Trophoblast cell (in vitro differentiated cells and primary cell): ENCODE data around the gene ARHGEF6.
A peak's percentile ranks its signal among the peaks of the same experiment; 100 is the strongest.

Experiments
- DNase-seq, 2 donors: peaks; one replicate each; pipeline ENCODE4 v3.0.0-alpha.2; 2016
- H2AFZ ChIP-seq: 2 replicates; pipeline ENCODE4 v1.6.1; 2013; ENCODE audit warnings: low read length, moderate library complexity, mild to moderate bottlenecking; ENCODE audit not compliant: insufficient read depth, poor library complexity
- H2AK5ac ChIP-seq: 2 replicates; pipeline ENCODE4 v1.6.1; 2013; ENCODE audit warnings: mild to moderate bottlenecking, low read length
- H2BK120ac ChIP-seq: 2 replicates; pipeline ENCODE4 v1.6.1; 2013; ENCODE audit warnings: low read length, mild to moderate bottlenecking, moderate library complexity; ENCODE audit not compliant: insufficient read depth, poor library complexity
- H2BK12ac ChIP-seq: 2 replicates; pipeline ENCODE4 v1.6.1; 2013; ENCODE audit warnings: mild to moderate bottlenecking, low read length, moderate library complexity
- H2BK5ac ChIP-seq: 2 replicates; pipeline ENCODE4 v1.6.1; 2013; ENCODE audit warnings: low read length, low read depth, moderate library complexity, mild to moderate bottlenecking; ENCODE audit not compliant: poor library complexity
- H3K14ac ChIP-seq: 2 replicates; pipeline ENCODE4 v1.6.1; 2013; ENCODE audit warnings: mild to moderate bottlenecking, low read length
- H3K18ac ChIP-seq: 2 replicates; pipeline ENCODE4 v1.6.1; 2013; ENCODE audit warnings: mild to moderate bottlenecking, low read length
- H3K23ac ChIP-seq: 2 replicates; pipeline ENCODE4 v1.6.1; 2013; ENCODE audit warnings: low read length
- H3K27ac ChIP-seq: 2 replicates; pipeline ENCODE4 v1.5.1; 2013; ENCODE audit warnings: low read depth, mild to moderate bottlenecking, inconsistent platforms, low read length, moderate library complexity
- H3K27me3 ChIP-seq: 2 replicates; pipeline ENCODE4 v1.6.1; 2013; ENCODE audit warnings: inconsistent platforms, mild to moderate bottlenecking, low read length, moderate library complexity; ENCODE audit not compliant: insufficient read depth
- H3K36me3 ChIP-seq, 2 experiments: 1 replicate in 1 of 2; 2 replicates in 1 of 2; pipeline ENCODE4 v1.6.1; 2013; ENCODE audit warnings: low read length in 2 of 2, mild to moderate bottlenecking in 2 of 2, moderate library complexity in 1 of 2; ENCODE audit not compliant: insufficient read depth in 2 of 2, control insufficient read depth in 1 of 2
- H3K4ac ChIP-seq: 2 replicates; pipeline ENCODE4 v1.6.1; 2013; ENCODE audit warnings: low read depth, mild to moderate bottlenecking, low read length, moderate library complexity
- H3K4me1 ChIP-seq, 2 experiments: 1 replicate in 1 of 2; 2 replicates in 1 of 2; pipeline ENCODE4 v1.6.1; 2013; ENCODE audit warnings: low read length in 2 of 2, mild to moderate bottlenecking in 2 of 2, moderate library complexity in 1 of 2; ENCODE audit not compliant: insufficient read depth in 2 of 2, control insufficient read depth in 1 of 2
- H3K4me2 ChIP-seq: 2 replicates; pipeline ENCODE4 v1.6.1; 2013; ENCODE audit warnings: inconsistent platforms, mild to moderate bottlenecking, low read length, moderate library complexity
- H3K4me3 ChIP-seq: 2 replicates; pipeline ENCODE4 v1.5.1; 2013; ENCODE audit warnings: mild to moderate bottlenecking, low read depth, low read length, inconsistent platforms
- H3K79me1 ChIP-seq: one replicate; pipeline ENCODE4 v1.6.1; 2013; ENCODE audit warnings: low read length
- H3K79me2 ChIP-seq: 2 replicates; pipeline ENCODE4 v1.6.1; 2013; ENCODE audit warnings: low read length, mild to moderate bottlenecking; ENCODE audit not compliant: control insufficient read depth, insufficient read depth, poor library complexity
- H3K9ac ChIP-seq: 2 replicates; pipeline ENCODE4 v1.6.1; 2013; ENCODE audit warnings: mild to moderate bottlenecking, low read length
- H3K9me3 ChIP-seq: 2 replicates; pipeline ENCODE4 v1.6.1; 2013; ENCODE audit warnings: low read depth, mild to moderate bottlenecking, control low read depth, inconsistent platforms, low read length; ENCODE audit not compliant: insufficient read depth
- H4K12ac ChIP-seq: 2 replicates; pipeline ENCODE4 v1.6.1; 2013; ENCODE audit warnings: low read depth, mild to moderate bottlenecking, low read length, moderate library complexity
- H4K8ac ChIP-seq: 2 replicates; pipeline ENCODE4 v1.6.1; 2013; ENCODE audit warnings: low read depth, mild to moderate bottlenecking, low read length, moderate library complexity
- H4K91ac ChIP-seq: one replicate; pipeline ENCODE4 v1.6.1; 2013; ENCODE audit warnings: low read depth, mild to moderate bottlenecking, low read length, moderate library complexity
- WGBS: extraction: QIAGEN DNeasy Blood & Tissue Kit; methylation state at CpG from one replicate; pipeline ENCODE4 v1.1.7; 2013; ENCODE audit warnings: missing lambda C conversion rate; ENCODE audit not compliant: insufficient read length, insufficient coverage; ENCODE audit errors: extremely low coverage; 5-methylcytosine and 5-hydroxymethylcytosine counted together

The ARHGEF6 gene

DNA sequence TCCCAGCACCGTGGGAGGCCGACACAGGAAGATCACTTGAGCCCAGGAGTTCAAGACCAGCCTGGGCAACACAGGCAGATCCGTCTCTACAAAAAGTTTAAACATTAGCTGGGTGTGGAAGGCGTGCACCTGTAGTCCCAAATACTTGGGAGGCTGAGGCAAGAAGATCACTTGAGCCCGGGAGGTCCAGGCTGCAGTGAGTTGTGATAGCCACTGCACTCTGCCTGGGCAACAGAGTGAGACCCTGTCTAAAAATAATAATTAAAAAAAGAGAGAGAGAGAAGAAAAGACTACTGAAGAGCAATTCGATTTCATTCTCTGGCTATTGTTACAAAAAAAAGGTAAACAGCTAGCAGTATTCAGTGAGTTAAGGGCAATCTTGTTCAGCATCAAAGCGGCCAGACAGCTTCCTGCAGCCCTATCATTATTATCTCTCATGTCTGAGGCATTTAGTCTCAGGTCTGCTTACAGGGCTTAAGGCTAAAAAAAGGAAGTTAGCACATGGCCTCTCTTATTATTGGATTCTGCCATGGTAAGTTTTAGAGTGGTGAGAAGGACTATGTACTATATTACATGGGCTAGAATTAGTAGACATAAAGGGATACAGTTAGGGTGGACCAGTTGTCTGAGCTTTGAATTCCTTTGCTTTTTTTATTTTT, 37.9 kb downstream of the ARHGEF6 start:
- H3K27ac ChIP-seq: peak overlapping the region; percentile 71
- no peak overlapping the region for H2AFZ ChIP-seq
- H3K4me3 ChIP-seq: no peak overlapping the region
- H3K79me1 ChIP-seq: no peaks in the 10 kb centered on the region
- H3K4me1 ChIP-seq: peaks cover 0 to 6% of the 10 kb centered on the region in 2 experiments
- peak overlapping the region; percentile 65 for H4K8ac ChIP-seq
- H3K36me3 ChIP-seq: no peaks in the 10 kb centered on the region
- peak overlapping the region; percentile 86 for H2BK120ac ChIP-seq
- DNase-seq: peak; percentile 10 to 39
- H4K91ac ChIP-seq: peak overlapping the region; percentile 85
- no peak overlapping the region for H3K9ac ChIP-seq
- peak overlapping the region; percentile 80 for H2BK12ac ChIP-seq
- H3K4me2 ChIP-seq: no peak overlapping the region
- H2BK5ac ChIP-seq: peak overlapping the region; percentile 31
- H3K18ac ChIP-seq: no peak overlapping the region
- no peak overlapping the region for H3K14ac ChIP-seq
- no peaks in the 10 kb centered on the region for H3K27me3 ChIP-seq
- WGBS: no CpG with 5 or more reads among the region's 7 CpGs
- no peak overlapping the region for H3K23ac ChIP-seq
- no peaks in the 10 kb centered on the region for H3K79me2 ChIP-seq
- H3K4ac ChIP-seq: no peak overlapping the region
- no peak overlapping the region for H4K12ac ChIP-seq
- H3K9me3 ChIP-seq: no peaks in the 10 kb centered on the region
- H2AK5ac ChIP-seq: no peak overlapping the region

DNA sequence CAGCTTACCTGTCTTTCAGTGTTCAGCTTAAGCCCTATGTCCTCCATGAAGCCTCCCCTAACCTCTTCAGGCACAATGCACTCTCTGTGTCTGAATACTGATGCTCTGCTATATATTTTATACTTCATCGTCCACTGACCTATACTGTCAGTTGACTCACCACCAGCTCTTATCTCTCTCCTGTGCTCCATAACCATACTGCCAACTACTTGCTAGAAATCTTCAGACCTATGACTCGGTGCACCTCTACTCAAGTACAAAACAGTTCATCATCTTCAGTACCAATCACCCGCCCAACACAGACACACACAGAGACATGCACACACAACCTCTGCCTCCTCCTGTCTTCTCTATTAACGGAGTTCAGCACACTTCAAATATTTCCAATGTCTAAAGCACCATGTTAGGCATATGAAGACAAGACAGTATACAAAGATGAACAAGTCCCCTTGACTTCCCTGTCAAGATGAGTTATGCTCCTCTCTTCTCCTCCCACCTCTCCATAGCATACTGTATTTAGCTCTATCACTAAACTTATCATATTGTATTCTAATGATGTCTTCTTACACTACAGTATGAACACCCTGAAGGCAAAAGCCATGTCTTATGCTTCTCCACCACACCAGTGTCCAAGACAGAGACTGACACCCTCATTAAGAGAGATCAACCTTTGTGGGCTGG, 42.5 kb downstream of the ARHGEF6 start:
- H3K79me1 ChIP-seq: no peaks in the 10 kb centered on the region
- H3K9ac ChIP-seq: no peak overlapping the region
- no peak overlapping the region for H2AFZ ChIP-seq
- H3K36me3 ChIP-seq: no peaks in the 10 kb centered on the region
- no peak overlapping the region for H3K27ac ChIP-seq
- H3K4me3 ChIP-seq: no peak overlapping the region
- H3K4me2 ChIP-seq: no peak overlapping the region
- H3K4me1 ChIP-seq: peaks cover 4 to 5% of the 10 kb centered on the region in 2 experiments
- H4K12ac ChIP-seq: no peak overlapping the region
- DNase-seq: no peak
- H3K27me3 ChIP-seq: no peaks in the 10 kb centered on the region
- no peak overlapping the region for H2AK5ac ChIP-seq
- no peak overlapping the region for H2BK12ac ChIP-seq
- no peaks in the 10 kb centered on the region for H3K79me2 ChIP-seq
- H3K23ac ChIP-seq: no peak overlapping the region
- no CpG with 5 or more reads among the region's 4 CpGs for WGBS
- no peaks in the 10 kb centered on the region for H3K9me3 ChIP-seq
- no peak overlapping the region for H3K4ac ChIP-seq
- no peak overlapping the region for H2BK120ac ChIP-seq
- H2BK5ac ChIP-seq: no peak overlapping the region
- H4K8ac ChIP-seq: no peak overlapping the region
- H4K91ac ChIP-seq: peak overlapping the region; percentile 1
- H3K14ac ChIP-seq: no peak overlapping the region
- H3K18ac ChIP-seq: no peak overlapping the region

DNA sequence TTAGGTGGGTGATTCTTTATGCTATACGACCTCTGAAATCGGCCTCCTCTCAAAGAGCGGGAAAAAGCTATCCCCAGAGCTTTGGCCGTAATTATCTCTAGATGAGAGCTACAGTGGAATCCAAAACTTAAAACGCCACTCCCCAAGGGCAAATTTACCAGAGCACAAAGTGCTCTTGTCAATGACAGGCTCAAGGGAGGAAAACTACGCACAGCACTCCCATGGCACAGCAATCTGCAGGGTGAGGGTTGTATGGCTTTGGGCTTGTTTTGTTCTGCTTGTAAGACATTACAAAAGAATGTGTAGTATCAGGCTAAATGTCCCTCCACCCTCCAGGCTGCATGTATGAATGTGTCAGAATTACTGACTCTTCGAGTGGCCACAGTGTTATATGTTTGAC, 44.0 kb downstream of the ARHGEF6 start:
- Histone ChIP-seq H3K23ac (no peak overlapping the region), H3K4me2 (no peak overlapping the region), H3K9me3 (no peaks in the 10 kb centered on the region), H3K36me3 (no peaks in the 10 kb centered on the region), H3K27ac (no peak overlapping the region), H2BK12ac (no peak overlapping the region), H4K12ac (no peak overlapping the region), H3K14ac (no peak overlapping the region), H2AFZ (no peak overlapping the region), H2BK120ac (no peak overlapping the region), H3K4me1 (peaks cover 2 to 4% of the 10 kb centered on the region in 2 experiments), H3K79me1 (no peaks in the 10 kb centered on the region), H2AK5ac (no peak overlapping the region), H4K8ac (no peak overlapping the region), H3K9ac (no peak overlapping the region), H3K4ac (no peak overlapping the region), H3K4me3 (no peak overlapping the region), H2BK5ac (no peak overlapping the region), H3K18ac (no peak overlapping the region), H3K27me3 (no peaks in the 10 kb centered on the region), H4K91ac (no peak overlapping the region), H3K79me2 (no peaks in the 10 kb centered on the region)
- no CpG with 5 or more reads among the region's 7 CpGs for WGBS
- DNase-seq: no peak

DNA sequence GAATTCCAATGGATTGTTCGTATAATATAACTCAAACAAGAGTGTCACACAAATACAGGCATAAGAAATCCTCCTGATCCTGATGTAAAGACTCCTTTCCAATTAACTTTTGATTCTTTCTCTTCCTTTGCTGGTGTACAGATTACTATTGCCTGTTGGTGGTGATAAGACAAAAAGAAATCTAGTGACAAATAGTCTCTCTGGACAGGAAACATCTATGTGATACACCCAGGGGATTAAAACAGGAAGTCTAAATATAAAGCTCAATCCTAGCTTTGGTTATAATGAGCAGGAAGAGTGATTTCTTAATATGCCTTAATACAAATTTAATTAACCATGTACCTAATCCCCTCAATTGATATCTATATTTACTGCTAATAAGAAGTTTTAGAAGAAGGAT, 45.1 kb downstream of the ARHGEF6 start:
- no peak overlapping the region for H2AFZ ChIP-seq
- DNase-seq: no peak
- H3K4me1 ChIP-seq: peaks cover 2 to 4% of the 10 kb centered on the region in 2 experiments

More for the DNA sequence above, 45.1 kb downstream of the ARHGEF6 start:
- no peak overlapping the region for H3K18ac ChIP-seq
- no peak overlapping the region for H4K8ac ChIP-seq
- H3K27me3 ChIP-seq: no peaks in the 10 kb centered on the region
- no peak overlapping the region for H3K4ac ChIP-seq
- no peak overlapping the region for H3K14ac ChIP-seq
- no peak overlapping the region for H3K4me2 ChIP-seq
- no peak overlapping the region for H4K12ac ChIP-seq
- H3K4me3 ChIP-seq: no peak overlapping the region
- no peaks in the 10 kb centered on the region for H3K79me2 ChIP-seq
- H4K91ac ChIP-seq: no peak overlapping the region
- H2BK12ac ChIP-seq: no peak overlapping the region
- no peak overlapping the region for H3K23ac ChIP-seq
- H3K36me3 ChIP-seq: no peaks in the 10 kb centered on the region
- no peak overlapping the region for H2AK5ac ChIP-seq
- H3K9ac ChIP-seq: no peak overlapping the region
- no peak overlapping the region for H3K27ac ChIP-seq
- no peaks in the 10 kb centered on the region for H3K9me3 ChIP-seq
- H2BK120ac ChIP-seq: no peak overlapping the region
- no CpG with 5 or more reads among the region's 1 CpG for whole genome bisulfite sequencing
- H2BK5ac ChIP-seq: no peak overlapping the region
- H3K79me1 ChIP-seq: no peaks in the 10 kb centered on the region
